Stimulated activated CD4-positive, alpha-beta T cell treated with anti-CD3 and anti-CD28 coated beads, Interleukin-4, amount 100 ng/mL, for 48 hours (primary cell): ENCODE data around the gene TNRC6C.
"Not testable (repeated sequence)": the region's sequence is repeated elsewhere in the genome, so short reads cannot be mapped to it uniquely, and the experiment has no call there.

Experiments
- DNase-seq, 2 donors: peaks; one replicate each; pipeline ENCODE4 v3.0.0-alpha.2; 2020; ENCODE audit warnings: low read depth in 2 of 2

TNRC6C gene

DNA sequence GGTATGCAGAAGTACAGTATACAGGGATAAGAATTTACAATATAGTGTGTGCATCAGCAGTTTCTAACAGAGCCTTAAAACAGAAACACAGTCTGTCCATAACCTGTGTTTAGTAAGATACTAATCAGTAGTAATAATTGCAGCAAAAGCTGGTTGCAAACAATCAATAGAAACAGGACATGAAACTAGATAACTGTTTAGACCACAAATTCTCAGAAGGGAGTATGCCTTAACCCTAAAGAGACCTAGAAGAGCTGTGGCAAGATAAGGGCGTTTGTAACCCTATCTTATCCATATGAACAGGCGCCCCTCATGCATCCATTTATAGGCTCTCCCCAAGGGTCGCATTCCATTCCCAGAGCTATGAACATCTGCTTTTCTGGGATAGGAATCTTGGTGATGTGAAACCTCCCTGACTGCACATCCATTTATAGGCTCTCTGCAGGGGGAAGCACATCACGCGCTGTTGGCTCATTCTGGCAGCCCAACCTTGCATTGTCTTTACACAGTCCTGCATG lies 123.9 kb downstream of the TNRC6C start:
- DNase-seq, result not testable (repeated sequence)

- DNase-seq, result no peak
Measured at GRCh38 chr17:78082988-78083387, 124.5 kb downstream of the TNRC6C start.

DNA sequence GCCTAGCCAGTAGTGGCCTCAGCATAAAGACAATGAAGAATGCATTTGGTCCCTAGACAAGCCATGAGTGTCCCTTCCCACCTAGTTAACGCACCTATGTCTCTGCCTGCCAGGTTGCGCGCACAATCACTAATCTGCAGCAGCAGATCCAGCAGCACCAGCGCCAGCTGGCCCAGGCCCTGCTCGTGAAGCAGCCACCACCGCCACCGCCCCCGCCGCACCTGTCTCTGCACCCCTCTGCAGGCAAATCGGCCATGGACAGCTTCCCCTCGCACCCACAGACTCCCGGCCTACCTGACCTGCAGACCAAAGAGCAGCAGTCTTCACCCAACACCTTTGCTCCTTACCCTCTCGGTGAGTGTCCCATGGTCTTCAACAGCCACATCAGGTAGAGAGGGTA lies 128.2 kb downstream of the TNRC6C start:
- DNase-seq, result no peak

DNA sequence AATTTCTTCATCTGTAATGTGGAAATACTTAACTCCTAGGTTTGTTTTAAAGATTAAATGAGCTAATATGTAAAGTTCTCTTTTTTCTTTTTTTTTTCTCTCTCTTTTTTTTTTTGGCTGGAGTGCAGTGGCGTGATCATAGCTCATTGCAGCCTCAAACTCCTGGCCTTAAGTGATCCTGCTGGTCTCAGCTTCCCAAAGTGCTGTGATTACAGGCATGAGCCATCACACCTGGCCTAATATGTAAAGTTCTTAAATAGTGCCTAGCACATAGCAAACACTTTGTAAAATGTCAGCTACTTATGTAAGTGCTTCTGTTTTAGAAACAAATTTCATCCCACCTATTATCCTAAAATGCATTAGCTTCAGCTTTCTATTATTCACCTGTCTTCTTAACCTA lies 130.0 kb downstream of the TNRC6C start:
- DNase-seq, result no peak

DNA sequence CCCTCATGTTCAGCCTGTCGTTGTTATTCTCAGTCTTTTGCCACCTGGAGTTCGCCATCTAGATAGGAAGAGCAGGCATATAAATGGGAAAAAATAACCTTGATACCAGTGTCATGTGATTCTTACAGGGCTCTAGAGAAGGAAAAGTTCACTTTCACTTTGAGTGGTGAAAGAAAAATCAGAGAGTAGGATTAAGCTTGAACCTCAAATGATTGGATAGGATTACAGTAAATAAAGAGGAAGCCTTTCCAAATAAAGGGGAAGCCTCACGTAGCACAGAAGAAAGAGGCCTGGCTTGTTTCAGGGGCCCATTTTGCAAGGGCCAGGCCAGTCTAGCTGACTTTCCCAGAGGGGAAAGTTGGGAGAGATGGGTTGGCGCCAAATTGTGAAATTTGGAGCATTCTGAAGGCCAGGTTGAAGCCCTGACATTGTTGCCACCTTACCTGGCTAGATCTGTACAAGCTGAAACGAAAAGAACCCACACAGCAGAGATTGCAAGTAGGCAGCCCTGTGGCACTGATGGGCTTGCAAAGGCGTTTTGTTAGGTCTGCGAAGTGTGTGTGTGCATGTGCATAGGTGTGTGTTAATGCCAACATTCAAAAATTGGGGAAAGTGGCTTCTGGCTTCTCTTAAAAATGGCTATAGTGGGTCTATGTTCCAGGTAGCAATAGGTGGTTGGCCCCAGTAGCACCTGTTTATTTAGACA lies 131.2 kb downstream of the TNRC6C start:
- no peak for DNase-seq

DNA sequence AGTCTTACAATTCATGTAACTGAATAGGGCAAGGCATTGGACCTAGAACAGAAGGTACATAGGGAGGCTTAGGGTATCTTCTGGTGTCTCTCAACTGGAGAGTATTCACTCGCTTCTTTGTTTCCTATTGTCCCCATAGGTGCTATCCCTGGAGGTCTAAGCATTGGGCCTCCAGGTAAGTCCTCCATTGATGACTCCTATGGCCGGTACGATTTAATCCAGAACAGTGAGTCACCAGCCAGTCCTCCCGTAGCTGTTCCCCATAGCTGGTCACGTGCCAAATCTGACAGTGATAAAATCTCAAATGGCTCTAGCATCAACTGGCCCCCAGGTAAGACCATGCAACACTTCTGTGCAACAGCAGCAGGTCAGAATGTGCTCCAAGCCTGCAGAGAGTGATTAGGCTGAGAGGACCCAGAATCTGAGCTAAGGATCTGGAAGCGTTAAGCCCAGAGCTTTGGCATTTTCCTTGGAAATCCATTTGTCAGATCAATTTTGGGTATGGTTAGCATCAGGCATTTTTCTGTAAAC lies 134.4 kb downstream of the TNRC6C start:
- no peak for DNase-seq

GRCh38 chr17:78095035-78095434 lies 136.5 kb downstream of the TNRC6C start:
- DNase-seq, result no peak

DNA sequence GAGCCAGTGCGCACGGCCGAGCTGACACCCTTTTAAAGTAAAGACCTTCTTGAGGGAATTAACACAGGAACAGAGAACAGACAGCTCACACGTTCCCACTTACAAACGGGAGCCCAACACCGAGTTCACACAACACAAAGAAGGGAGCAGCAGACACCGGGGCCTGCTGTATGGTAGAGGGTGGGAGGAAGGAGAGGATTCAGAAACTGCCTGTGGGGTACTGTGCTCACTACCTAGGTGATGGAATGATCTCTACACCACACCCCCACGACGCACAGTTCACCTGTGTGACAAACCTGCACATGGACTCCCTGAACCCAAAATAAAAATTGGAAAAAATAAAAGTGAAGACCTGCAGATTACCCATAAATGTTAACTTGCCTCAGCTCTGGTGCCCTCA lies 137.6 kb downstream of the TNRC6C start:
- DNase-seq, result no peak

DNA sequence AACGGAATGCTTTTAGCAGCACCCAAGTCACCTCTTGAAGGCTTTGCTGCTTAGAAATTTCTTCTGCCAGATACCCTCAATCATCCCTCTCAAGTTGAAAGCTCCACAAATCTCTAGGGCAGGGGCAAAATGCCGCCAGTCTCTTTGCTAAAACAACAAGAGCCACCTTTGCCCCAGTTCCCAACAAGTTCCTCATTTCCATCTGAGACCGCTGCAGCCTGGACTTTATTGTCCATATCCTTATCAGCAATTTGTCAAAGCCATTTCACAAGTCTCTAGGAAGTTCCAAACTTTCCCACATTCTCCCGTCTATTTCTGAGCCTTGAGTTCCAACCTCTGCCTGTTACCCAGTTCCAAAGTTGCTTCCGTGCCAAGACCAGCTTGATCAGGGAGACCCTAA lies 142.6 kb downstream of the TNRC6C start:
- DNase-seq, result no peak

- DNase-seq, result no peak
Measured at GRCh38 chr17:78101542-78101941, 143.0 kb downstream of the TNRC6C start.

- no peak for DNase-seq
Measured at GRCh38 chr17:78103311-78103710, 144.8 kb downstream of the TNRC6C start.

DNA sequence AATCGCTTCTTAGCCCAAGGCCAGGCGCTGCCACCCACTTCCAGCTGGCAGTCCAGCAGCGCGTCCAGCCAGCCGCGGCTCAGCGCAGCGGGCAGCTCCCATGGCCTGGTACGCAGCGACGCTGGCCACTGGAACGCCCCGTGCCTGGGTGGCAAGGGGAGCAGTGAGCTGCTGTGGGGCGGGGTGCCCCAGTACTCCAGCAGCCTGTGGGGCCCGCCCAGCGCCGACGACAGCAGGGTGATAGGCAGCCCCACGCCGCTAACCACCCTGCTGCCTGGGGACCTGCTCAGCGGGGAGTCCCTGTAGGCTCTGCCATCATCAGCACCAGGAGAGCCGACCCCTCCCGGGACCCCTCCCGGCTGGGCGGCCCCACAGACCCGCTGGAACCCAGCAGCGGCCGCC lies 146.0 kb downstream of the TNRC6C start:
- DNase-seq, result no peak

- DNase-seq, result no peak
Measured at GRCh38 chr17:78105101-78105500, 146.6 kb downstream of the TNRC6C start.

DNA sequence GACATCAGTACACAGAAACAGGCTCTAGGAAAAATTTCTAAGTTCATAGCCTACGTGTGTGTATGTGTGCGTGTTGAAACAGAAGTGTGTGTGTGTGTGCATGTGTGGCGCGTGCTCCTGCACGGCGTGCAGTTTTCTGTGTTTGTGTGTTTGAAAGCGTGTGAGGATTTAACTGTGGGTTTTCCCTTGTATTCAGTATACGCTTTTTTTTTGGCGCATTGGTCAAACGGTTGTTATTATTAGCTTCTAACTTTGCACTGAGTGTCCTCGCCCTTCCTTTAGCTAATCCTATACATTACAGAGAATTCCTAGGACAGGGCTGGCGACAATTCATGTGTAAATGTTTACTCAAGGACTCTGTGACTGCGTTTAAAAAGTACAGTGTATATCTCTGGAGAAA lies 147.0 kb downstream of the TNRC6C start:
- DNase-seq, result no peak

GRCh38 chr17:78106211-78106610 lies 147.7 kb downstream of the TNRC6C start:
- DNase-seq, result no peak

GRCh38 chr17:78107457-78107856 lies 149.0 kb downstream of the TNRC6C start:
- no peak for DNase-seq

DNA sequence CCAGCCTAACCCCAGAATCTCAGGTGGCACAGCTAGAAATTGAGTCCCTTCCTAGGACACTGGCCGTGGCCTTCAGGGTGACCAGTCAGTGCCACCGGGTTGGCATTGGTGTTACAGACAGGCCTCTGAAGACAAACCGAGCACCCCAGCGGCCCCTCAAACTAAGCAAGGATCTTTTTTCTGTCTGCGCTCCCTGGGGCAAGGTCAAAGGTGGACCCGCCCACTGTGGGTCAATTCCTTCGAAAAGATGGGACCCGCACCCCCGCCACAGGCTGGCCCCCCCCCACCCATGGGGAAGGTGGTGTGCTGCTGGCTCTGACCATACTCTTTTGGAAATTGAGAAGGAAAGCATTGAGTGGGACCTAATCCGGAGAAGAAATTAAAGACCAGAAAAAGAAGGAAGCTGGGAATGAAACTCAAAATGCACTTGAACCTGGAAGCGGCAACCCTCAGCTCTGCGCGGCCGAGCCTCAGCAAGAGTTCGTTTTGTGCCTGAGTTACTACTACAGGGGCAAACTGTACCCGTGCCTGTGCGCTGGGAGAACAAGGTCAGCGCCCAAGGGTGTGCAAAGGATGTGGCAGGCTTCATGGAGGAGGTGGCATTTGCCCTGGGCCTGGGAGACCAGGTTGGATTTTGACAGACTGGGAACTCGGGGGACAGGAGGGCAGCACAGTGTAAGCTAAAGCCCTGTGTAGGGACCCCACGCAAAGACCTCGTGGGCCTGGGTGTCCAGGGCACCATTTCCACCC lies 149.6 kb downstream of the TNRC6C start:
- DNase-seq, result no peak

DNA sequence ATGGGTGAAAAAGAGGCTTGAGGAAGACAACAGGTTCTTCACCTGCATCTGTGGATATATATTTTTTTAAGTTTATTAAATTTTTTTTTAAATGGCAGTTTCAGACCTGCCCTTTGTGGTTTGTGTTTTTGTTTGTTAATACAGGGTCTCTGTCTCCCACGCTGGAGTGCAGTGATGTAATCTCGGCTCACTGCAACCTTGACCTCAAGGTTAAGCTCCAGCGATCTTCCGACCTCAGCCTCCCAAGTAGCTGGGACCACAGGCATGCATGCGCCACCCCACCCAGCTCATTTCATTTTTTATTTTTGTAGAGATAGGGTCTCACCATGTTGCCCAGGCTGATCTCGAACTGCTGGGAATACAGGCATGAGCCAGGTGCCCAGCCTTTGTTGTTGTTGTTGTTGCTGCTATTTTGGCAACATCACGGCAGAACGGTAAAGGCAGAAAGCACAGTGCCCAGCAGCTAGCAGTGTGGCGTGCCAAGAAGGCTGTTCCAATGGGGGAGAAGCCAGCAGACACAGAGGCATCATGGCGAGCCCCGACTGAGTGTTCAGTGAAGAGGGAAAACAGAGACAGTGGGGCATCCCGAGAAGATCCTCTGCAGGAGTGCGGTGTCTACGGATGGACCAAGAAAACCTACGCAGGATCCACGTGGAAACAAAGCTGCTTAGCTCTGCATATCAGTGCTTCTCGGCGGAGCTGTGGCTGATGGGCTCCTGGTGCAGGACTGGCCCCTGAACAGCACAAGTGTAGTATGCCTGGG lies 150.4 kb downstream of the TNRC6C start:
- DNase-seq, result no peak

- DNase-seq, result no peak
Measured at GRCh38 chr17:78109489-78109761, 150.9 kb downstream of the TNRC6C start.

GRCh38 chr17:78110363-78111015 lies 152.0 kb downstream of the TNRC6C start:
- DNase-seq, result no peak

DNA sequence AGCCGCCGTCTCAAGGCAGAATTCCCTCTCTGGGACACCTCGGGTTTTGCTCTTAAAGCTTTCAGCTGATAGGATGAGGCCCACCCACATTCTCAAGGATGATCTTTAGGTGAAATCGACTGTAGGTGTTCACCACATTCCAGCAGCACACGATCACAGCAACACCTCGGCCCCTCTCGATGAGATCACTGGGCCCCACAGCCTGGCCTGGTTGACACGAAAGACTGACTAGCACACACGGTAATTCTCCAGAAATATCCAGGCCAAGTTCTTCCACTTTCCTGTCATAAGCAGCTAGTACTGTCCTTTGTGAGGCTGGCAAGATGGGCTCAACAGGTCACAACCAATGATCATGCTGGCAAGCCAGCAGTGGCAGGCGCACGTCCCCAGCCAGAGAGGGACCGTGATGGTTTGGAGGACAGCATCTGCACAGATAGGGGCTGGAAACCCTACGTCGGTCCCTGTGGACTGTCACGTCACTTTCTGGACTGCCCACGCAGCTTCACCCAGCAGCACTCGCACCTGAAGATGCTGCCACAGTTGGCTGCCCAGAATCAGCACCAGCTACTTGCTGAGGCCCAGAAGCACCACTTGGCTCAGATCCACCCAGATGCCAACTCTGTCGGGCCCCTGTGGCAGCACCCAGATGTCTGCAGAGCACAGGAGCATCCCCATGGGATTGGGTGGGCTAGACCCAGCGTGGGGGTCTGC lies 152.7 kb downstream of the TNRC6C start:
- no peak for DNase-seq
